T47D (cell line): Measurements from ENCODE around the gene AFAP1L2.
A peak's percentile ranks its signal among the peaks of the same experiment; 100 is the strongest.

Experiments
- DNase-seq, 2 experiments: peaks; one replicate each; pipeline versions ENCODE4 v3.0.0 to v3.0.0-alpha.2; 2011 to 2012; ENCODE audit warnings: low read depth in 1 of 2, low spot score in 1 of 2
- JUND ChIP-seq: IDR thresholded peaks from 2 replicates; pipeline ENCODE4 v1.6.1; 2012; ENCODE audit warnings: low read depth
- in situ Hi-C: cut with HindIII; loops from 2 replicates; pipeline ENCODE4 v1.10.0; 2016; ENCODE audit warnings: low sequenced_read_pairs, low pct_unique_long_range_greater_than_20kb

The AFAP1L2 gene

DNA sequence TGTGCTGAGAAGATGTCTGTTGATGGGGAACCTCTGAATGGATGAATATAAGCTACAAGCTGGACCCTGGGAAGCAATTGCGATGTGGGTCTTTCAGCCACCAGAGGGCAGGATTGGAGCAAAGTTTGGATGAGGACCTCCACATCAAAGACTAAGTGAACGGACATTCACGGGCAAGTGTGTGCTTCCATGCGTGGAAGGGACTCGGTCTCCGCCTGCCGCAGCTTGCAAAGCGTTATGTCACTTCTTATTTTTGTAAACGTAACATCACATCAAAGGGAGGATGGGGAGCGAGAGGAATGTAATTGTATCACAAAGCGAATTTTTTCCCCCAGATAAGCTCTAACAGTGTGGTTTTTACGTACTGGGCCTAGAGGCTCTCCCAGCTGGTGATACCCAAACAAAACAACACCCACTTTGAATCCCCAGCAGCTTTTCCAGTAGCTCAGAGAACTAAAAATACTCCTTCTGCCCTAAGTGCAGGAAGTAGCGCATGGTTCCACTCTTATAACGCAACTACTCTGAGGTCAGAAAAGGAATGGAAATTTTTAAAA lies 100.2 kb downstream of the AFAP1L2 start:
- peak; percentile 48 to 83 for DNase-seq
- in situ Hi-C loops, result no loop called here
- no peak for TF ChIP-seq JUND

DNA sequence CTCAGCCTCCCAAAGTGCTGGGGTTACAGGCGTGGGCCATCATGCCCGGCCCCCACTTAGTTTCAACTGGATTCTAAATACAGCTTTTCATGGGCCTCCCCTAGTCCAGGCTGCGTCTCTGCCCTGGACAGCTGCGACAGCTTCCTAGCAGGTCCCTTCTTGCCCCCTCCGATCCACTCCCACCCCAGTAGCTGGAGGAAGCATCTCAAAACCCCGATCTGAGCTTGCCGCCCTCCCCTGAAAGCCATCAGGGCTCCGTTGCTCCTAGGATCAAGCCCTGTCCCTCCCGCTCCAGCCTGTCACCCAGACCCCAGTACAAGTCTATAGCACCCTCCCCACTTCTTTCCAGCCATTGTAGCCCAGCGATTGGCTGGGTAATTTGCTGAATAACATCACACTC lies 100.7 kb downstream of the AFAP1L2 start:
- in situ Hi-C loops, result no loop called here
- no peak for DNase-seq
- TF ChIP-seq JUND, result no peak

DNA sequence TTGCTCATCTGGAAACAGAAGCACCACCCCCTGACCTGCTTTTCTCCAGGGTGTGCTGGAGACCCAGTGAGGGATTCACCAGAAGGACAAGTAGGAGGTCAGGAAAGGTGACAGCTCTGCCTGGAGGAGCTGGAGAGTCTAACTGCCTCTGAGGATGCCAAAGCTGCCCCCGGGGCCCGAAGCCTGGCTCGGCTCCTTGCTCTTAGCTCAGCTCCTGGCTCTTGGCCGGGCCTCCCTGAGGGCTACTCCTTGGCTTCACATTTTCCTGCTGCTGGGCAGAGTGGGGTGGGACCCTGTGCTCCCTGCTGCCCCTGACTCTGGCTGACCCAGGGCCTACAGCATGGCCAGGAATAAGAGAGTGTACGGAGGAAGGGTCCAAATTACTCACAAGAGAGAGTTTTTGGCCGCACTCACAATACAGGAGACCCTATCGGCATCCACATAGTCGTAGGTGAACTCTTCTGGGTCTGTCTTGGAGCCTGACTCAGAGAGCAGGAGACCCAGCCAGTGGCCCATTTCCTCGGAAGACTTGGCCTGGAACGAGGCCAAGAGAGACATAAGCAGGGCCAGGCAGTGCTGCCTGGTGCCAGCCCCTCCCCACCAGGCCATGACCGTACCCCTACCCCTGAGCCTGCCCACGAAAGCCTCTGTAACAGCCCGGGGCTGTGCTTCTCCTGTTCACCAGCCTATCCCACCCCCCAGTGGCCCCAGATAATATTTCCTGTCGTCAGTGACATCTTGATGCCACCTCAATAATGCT lies 102.2 kb downstream of the AFAP1L2 start:
- DNase-seq, result no peak
- TF ChIP-seq JUND, result no peak
- in situ Hi-C loops, result no loop called here

DNA sequence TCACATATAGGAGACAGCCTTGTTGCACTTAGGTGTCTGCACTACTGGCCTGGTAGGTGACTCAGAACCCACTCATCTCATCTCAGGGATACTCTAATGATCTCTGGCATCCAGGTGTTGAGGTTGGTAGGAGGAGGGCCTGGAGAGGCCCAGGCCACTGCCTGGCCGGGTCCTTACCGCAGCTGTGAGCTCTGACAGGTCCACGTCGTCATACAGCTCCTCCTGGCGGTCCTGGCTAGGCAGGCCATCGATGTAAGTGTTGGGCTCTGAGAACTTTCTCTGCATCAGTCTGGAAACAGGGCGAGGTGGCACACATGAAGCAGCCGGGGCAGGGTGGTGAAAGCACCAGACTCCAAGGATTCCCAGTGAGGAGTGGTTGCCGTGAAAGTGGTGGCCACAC lies 103.1 kb downstream of the AFAP1L2 start:
- in situ Hi-C loops, result no loop called here
- TF ChIP-seq JUND, result no peak
- DNase-seq, result no peak

DNA sequence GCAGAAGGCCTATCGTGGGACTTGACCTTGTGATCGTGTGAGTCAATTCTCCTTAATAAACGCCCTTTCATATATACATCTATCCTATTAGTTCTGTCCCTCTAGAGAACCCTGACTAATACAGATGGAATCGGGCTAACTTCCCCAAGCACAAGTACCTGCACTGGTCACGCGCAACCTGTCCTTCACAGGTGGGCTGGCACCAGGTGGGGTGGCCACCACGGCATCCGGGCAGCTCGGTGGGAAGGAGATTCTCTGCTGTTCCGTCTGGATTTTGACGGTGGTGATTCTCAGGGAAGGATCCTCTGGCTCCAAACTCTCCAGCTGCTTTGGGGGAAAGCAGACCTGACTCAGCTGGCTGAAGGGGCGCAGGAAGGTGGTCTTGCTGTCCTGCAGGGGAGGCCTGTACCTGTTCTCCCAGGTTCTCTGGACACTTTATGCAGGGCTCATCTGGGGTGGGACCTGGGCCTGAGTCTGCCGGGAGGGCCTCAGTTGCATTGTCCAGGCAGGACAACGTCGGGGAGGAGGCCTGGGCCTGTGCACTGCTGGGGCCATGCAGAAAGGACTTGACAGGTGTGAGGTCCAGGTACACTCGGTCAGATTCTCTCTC lies 104.2 kb downstream of the AFAP1L2 start:
- TF ChIP-seq JUND, result no peak
- DNase-seq, result no peak
- in situ Hi-C loops, result no loop called here

DNA sequence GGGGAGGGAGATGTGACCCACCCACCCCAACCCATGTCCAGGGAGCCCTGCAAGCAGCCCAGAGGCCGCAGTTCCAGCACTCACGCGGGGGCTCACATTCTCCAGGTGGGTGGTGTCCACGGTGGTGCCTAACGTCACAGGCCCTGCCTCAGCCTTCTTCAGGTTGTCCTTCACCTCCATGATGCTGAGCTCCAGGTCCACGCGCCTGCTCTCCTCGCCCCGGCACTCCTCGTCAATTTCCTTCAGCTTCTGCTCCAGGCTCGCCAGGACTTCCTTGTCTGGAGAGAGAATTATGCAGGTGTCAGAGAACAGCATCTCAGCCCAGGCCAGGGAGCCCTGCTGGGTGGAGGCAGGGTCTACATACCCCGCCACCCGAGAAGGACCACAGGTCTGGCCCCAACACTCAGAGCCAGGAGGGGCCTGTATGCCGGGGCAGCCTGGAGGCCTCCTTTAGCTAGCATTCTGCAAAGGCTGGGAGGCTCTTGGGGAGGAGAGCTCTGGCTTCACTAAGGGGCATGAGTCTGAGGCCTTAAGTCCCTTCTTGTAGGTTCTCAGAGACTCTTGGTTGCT lies 107.1 kb downstream of the AFAP1L2 start:
- DNase-seq, result no peak
- in situ Hi-C loops, result no loop called here

DNA sequence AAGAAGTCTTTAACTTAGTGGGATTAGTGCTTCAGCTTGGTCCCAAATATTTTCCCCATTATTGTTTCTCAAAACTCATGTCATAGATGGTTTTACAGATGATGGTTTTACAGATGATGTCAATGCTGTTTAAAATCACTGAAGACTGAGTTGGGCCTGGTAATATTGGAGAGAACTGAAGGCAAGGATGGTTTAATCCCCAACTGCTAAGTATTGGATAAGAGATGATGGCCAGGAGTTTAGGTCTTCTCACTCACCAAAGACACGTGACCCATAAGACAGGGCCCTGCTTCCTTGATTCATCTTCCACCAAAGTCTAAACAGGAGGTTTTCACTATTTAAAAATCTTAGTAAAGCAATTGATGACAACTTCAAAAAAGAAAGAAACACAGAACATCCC lies 108.9 kb downstream of the AFAP1L2 start:
- TF ChIP-seq JUND, result no peak
- DNase-seq, result no peak
- in situ Hi-C loops, result no loop called here

More for the DNA sequence above, 107.1 kb downstream of the AFAP1L2 start:
- TF ChIP-seq JUND, result no peak

DNA sequence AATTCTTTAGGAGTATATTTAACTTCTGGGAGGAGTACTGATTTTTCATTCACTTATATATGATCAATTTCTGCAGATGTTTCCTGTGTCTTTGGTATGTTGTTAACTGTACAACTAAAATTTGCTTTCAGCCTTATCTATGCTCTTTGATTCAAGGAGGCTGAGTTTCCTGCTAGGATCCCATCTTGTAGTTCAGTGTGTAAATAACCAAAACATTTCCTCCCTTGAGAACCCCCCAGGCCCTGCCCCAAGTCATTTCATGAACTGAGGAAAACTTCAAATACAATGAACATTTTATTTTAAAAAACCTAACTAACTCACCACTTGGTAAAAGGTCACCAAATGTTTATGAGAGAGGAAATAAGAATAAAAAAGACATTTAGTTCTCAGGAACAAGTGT lies 109.8 kb downstream of the AFAP1L2 start:
- in situ Hi-C loops, result no loop called here
- no peak for TF ChIP-seq JUND
- DNase-seq, result no peak

DNA sequence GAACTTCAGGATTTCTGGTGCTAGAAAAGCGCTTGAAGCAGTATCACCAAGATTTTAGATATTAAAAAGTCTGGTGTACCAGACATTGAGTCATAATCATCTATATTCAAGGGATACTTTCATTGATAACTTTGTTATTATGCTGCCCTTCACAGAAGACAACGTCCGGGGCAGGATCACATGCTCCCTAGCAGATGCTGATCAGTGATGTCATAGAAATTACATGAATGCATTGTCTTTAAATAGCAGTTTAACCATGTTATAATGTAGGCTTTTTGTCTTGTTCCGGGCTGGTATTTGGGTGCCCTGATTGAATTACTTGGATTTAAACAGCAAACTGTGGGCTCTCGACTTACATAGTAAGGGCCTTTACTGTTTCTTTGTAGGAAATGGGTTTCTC lies 111.2 kb downstream of the AFAP1L2 start:
- DNase-seq, result no peak
- TF ChIP-seq JUND, result no peak
- in situ Hi-C loops, result no loop called here

DNA sequence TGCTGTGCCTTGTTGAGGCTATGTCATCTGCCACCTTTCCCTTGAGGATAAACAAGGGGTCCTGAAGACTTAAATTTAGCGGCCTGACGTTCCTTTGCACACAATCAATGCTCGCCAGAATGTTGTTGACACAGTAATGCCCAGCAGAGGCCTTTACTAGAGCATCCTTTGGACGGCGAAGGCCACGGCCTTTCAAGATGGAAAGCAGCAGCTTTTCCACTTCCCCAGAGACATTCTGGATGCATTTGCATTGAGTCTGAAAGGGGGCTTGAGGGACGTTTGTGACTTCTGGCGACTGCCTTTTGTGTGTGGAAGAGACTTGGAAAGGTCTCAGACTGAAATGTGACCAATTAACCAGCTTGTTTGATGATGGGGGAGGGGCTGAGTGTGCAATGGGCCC lies 112.8 kb downstream of the AFAP1L2 start:
- in situ Hi-C loops, result no loop called here
- no peak for DNase-seq
- TF ChIP-seq JUND, result no peak

DNA sequence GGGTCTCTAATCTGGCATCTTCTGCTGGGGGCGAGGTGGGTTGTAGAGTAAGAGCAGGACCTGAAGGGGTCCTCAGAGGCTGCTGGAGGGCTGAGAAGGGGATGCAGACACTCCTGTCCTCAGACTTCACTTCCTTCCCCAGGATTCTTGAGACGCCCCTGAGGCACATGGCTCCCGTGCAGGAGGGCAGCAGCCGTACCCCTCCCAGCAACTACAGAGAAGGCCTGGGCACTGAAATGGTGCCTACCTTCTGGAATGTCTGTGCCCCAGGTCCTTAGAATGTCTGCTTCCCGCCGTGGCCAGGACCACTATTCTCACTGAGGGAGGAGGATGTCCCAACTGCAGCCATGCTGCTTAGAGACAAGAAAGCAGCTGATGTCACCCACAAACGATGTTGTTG lies 113.2 kb downstream of the AFAP1L2 start:
- no peak for TF ChIP-seq JUND
- in situ Hi-C loops, result no loop called here
- DNase-seq, result no peak

DNA sequence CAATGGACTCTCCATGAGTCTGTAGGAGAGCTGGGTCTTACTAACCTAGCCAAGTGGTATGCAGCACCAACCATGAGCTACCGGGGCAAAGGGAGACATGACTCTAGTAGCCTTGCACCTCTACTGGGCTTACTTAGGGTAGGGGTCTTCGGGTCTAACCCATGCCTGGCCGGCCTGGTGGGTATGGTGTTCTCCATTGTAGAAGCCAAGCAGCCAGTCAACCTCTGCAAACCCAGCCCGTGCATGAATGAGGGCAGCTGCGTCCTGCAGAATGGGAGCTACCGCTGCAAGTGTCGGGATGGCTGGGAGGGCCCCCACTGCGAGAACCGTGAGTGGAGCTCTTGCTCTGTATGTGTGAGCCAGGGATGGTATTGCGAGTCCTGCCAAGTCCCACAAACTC lies 114.3 kb downstream of the AFAP1L2 start:
- DNase-seq, result no peak
- no peak for TF ChIP-seq JUND
- in situ Hi-C loops, result no loop called here

DNA sequence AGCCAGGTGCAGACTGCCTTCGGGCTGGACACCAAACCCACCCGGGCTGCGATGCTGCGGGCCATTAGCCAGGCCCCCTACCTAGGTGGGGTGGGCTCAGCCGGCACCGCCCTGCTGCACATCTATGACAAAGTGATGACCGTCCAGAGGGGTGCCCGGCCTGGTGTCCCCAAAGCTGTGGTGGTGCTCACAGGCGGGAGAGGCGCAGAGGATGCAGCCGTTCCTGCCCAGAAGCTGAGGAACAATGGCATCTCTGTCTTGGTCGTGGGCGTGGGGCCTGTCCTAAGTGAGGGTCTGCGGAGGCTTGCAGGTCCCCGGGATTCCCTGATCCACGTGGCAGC lies 115.2 kb downstream of the AFAP1L2 start:
- no peak for TF ChIP-seq JUND
- in situ Hi-C loops, result no loop called here

More for the DNA sequence above, 115.2 kb downstream of the AFAP1L2 start:
- no peak for DNase-seq
